SK-MEL-5 (cell line): ENCODE results near the gene COX7A2. TPM values are rescaled to one million over a fixed set of nuclear protein-coding genes. Genes with fewer than 3 reads are reported as not detected.

Source experiments
- DNase-seq: peaks from one replicate; pipeline ENCODE4 v3.0.0-alpha.2; 2016; ENCODE audit warnings: low read depth, low spot score
- in situ Hi-C: cut with HindIII; loops from 2 replicates; pipeline ENCODE4 v1.10.0; 2016; ENCODE audit warnings: low sequenced_read_pairs, high pct_unique_total_duplicates, low pct_unique_long_range_greater_than_20kb
- total RNA-seq: library from RNA; depleted of rRNA; stranded (reverse); fragments of >200 nt; shearing (Covaris generic); gene quantifications from 2 replicates; pipeline ENCODE4 v1.2.3, GENCODE V29; 2014; rRNA removed

The COX7A2 gene
- total RNA-seq, 1 experiment from 2014 or later: 271 TPM

- DNase-seq: no peak
- in situ Hi-C loops: no loop called here
These were observed 36.8 kb downstream of the COX7A2 start for GRCh38 chr6:75206576-75207342.

- no peak for DNase-seq
- in situ Hi-C loops: no loop called here
These were observed 37.6 kb downstream of the COX7A2 start, which contains the start of gene COL12A1 for GRCh38 chr6:75205776-75206575. Gene COL12A1 (minus strand): TSS chr6:75206053. CDS start chr6:75202792, 3,261 bp downstream.

- in situ Hi-C loops: no loop called here
- DNase-seq: no peak
These were observed 38.4 kb downstream of the COX7A2 start for GRCh38 chr6:75204959-75205775.

- in situ Hi-C loops: no loop called here
These were observed 39.2 kb downstream of the COX7A2 start for GRCh38 chr6:75204217-75204958.

GRCh38 chr6:75203721-75204120, 39.9 kb downstream of the COX7A2 start:
- in situ Hi-C loops: no loop called here
- no peak for DNase-seq

More at GRCh38 chr6:75204217-75204958, 39.2 kb downstream of the COX7A2 start:
- DNase-seq: peak; percentile 77

- in situ Hi-C loops: no loop called here
- DNase-seq: peak; percentile 53
These were observed 40.9 kb downstream of the COX7A2 start for GRCh38 chr6:75202676-75203131.

GRCh38 chr6:75201901-75202672, 41.5 kb downstream of the COX7A2 start:
- in situ Hi-C loops: no loop called here
- no peak for DNase-seq

- in situ Hi-C loops: no loop called here
- DNase-seq: no peak
These were observed 42.6 kb downstream of the COX7A2 start for GRCh38 chr6:75201021-75201420.

GRCh38 chr6:75199889-75200288, 43.7 kb downstream of the COX7A2 start:
- in situ Hi-C loops: no loop called here

GRCh38 chr6:75196081-75196687, 47.4 kb downstream of the COX7A2 start:
- in situ Hi-C loops: no loop called here
- DNase-seq: no peak

More at GRCh38 chr6:75199889-75200288, 43.7 kb downstream of the COX7A2 start:
- DNase-seq: no peak

- in situ Hi-C loops: no loop called here
These were observed 55.2 kb downstream of the COX7A2 start for GRCh38 chr6:75188221-75188925.

More at GRCh38 chr6:75188221-75188925, 55.2 kb downstream of the COX7A2 start:
- DNase-seq: peak; percentile 26

Other genes with a start within 250 kb of the COX7A2 start
- gene COL12A1, start 37.7 kb downstream of the COX7A2 start, total RNA-seq: 0.29 and 1.1 TPM in 2 replicates
- gene TMEM30A, start 41.0 kb upstream of the COX7A2 start, total RNA-seq: 58.0 and 62.1 TPM in 2 replicates
- 0.03 TPM in 1 of 2 replicates, not detected in the other for gene FILIP1, start 250.0 kb upstream of the COX7A2 start, total RNA-seq